Liver (tissue), 9 donors: ENCODE measurements around the gene JMJD7. TPM values are rescaled to one million over a fixed set of nuclear protein-coding genes. Genes with fewer than 3 reads are reported as not detected.

ENCODE experiments used
- DNase-seq: peaks from one replicate; pipeline ENCODE4 v3.0.0-alpha.2; 2017; ENCODE audit warnings: low spot score
- H3K27ac ChIP-seq, 2 donors: one replicate each; pipeline ENCODE4 v1.7.0; 2013; ENCODE audit warnings: inconsistent platforms in 2 of 2, low read length in 2 of 2, control low read depth in 1 of 2, low read depth in 1 of 2, mild to moderate bottlenecking in 1 of 2
- H3K27me3 ChIP-seq, 4 donors: one replicate each; pipeline versions ENCODE4 v1.6.1 to v1.7.0; 2013; ENCODE audit warnings: low read length in 3 of 4, inconsistent platforms in 1 of 4, mild to moderate bottlenecking in 1 of 4, moderate library complexity in 1 of 4; ENCODE audit not compliant: control insufficient read depth in 4 of 4, insufficient read depth in 4 of 4
- H3K36me3 ChIP-seq, 4 donors: one replicate each; pipeline versions ENCODE4 v1.6.1 to v1.7.0; 2013; ENCODE audit warnings: low read length in 3 of 4, mild to moderate bottlenecking in 3 of 4, low read depth in 1 of 4, moderate library complexity in 1 of 4; ENCODE audit not compliant: control insufficient read depth in 4 of 4, insufficient read depth in 3 of 4
- H3K4me1 ChIP-seq, 4 donors: one replicate each; pipeline versions ENCODE4 v1.6.1 to v1.7.0; 2013; ENCODE audit warnings: low read length in 3 of 4, mild to moderate bottlenecking in 3 of 4, moderate library complexity in 1 of 4; ENCODE audit not compliant: control insufficient read depth in 4 of 4, insufficient read depth in 4 of 4
- H3K4me3 ChIP-seq, 3 donors: one replicate each; pipeline versions ENCODE4 v1.6.1 to v1.7.0; 2013; ENCODE audit warnings: low read length in 3 of 3, control low read depth in 1 of 3, low read depth in 1 of 3, mild to moderate bottlenecking in 1 of 3
- H3K9ac ChIP-seq, 2 donors: one replicate each; pipeline ENCODE4 v1.7.0; 2013; ENCODE audit warnings: low read length in 2 of 2, mild to moderate bottlenecking in 2 of 2, moderate library complexity in 2 of 2, control low read depth in 1 of 2, low read depth in 1 of 2
- H3K9me3 ChIP-seq, 4 donors: one replicate each; pipeline versions ENCODE4 v1.6.1 to v1.7.0; 2013; ENCODE audit warnings: low read length in 3 of 4; ENCODE audit not compliant: control insufficient read depth in 4 of 4
- EGR1 ChIP-seq, 2 donors: IDR thresholded peaks; 2 replicates each; pipeline ENCODE4 v1.6.1; 2016 to 2018; ENCODE audit warnings: antibody characterized with exemption in 2 of 2, low read depth in 2 of 2
- FOXA2 ChIP-seq: IDR thresholded peaks from 2 replicates; pipeline ENCODE4 v1.6.1; 2016; ENCODE audit warnings: antibody characterized with exemption
- GABPA ChIP-seq, 2 donors: IDR thresholded peaks in 1 of 2; conservative IDR thresholded peaks in 1 of 2; 2 replicates each; pipeline ENCODE4 v1.6.1; 2016; ENCODE audit warnings: antibody characterized with exemption in 2 of 2, mild to moderate bottlenecking in 1 of 2, moderate library complexity in 1 of 2
- HNF4A ChIP-seq, 2 donors: conservative IDR thresholded peaks; 2 replicates each; pipeline ENCODE4 v1.6.1; 2016; ENCODE audit warnings: antibody characterized with exemption in 2 of 2, mild to moderate bottlenecking in 2 of 2
- HNF4G ChIP-seq: IDR thresholded peaks from 2 replicates; pipeline ENCODE4 v1.6.1; 2016; ENCODE audit warnings: antibody characterized with exemption
- JUND ChIP-seq, 2 donors: IDR thresholded peaks; 2 replicates each; pipeline ENCODE4 v1.6.1; 2016; ENCODE audit warnings: antibody characterized with exemption in 2 of 2
- NR2F2 ChIP-seq: IDR thresholded peaks from 2 replicates; pipeline ENCODE4 v1.6.1; 2016; ENCODE audit warnings: antibody characterized with exemption
- RAD21 ChIP-seq, 2 donors: IDR thresholded peaks; 2 replicates each; pipeline ENCODE4 v1.6.1; 2016; ENCODE audit warnings: antibody characterized with exemption in 2 of 2, mild to moderate bottlenecking in 2 of 2
- RXRA ChIP-seq, 2 donors: IDR thresholded peaks; 2 replicates each; pipeline ENCODE4 v1.6.1; 2017 to 2018; ENCODE audit warnings: antibody characterized with exemption in 2 of 2, mild to moderate bottlenecking in 1 of 2
- SP1 ChIP-seq: IDR thresholded peaks from 2 replicates; pipeline ENCODE4 v1.6.1; 2018; ENCODE audit warnings: antibody characterized with exemption, mild to moderate bottlenecking
- TAF1 ChIP-seq: conservative IDR thresholded peaks from 2 replicates; pipeline ENCODE4 v1.6.1; 2016; ENCODE audit warnings: antibody characterized with exemption, mild to moderate bottlenecking
- YY1 ChIP-seq: IDR thresholded peaks from 2 replicates; pipeline ENCODE4 v1.6.1; 2016; ENCODE audit warnings: antibody characterized with exemption, mild to moderate bottlenecking
- WGBS: extraction: QIAGEN DNeasy Blood & Tissue Kit; methylation state at CpG from one replicate; pipeline ENCODE4 v1.1.7; 2013; 5-methylcytosine and 5-hydroxymethylcytosine counted together
- polyA plus RNA-seq, 2 donors: library from polyadenylated mRNA; stranded (reverse) in 1 of 2; unstranded in 1 of 2; fragments of 200-250 nt in 1 of 2; fragments of >200 nt in 1 of 2; fragmentation: Nextera tagmentation in 1 of 2; extraction: Ambion mirVana in 1 of 2; gene quantifications; one replicate each; pipeline versions ENCODE4 v1.2.1 to v1.2.3, GENCODE V29; 2013 to 2015
- total RNA-seq, 2 donors: library from RNA; depleted of rRNA; stranded (reverse); fragments of >200 nt; gene quantifications; one replicate each; pipeline ENCODE4 v1.2.3, GENCODE V29; 2014
- TF ChIP-seq, protein P1 (sequence below): fragments of 150-350 bp; IDR thresholded peaks from 2 replicates; pipeline ENCODE4 v1.5.1; 2017; ENCODE audit warnings: improper control_type of control experiment, low read depth, low read length; ENCODE audit not compliant: missing input control
- TF ChIP-seq, protein P2 (sequence below): IDR thresholded peaks from 2 replicates; pipeline ENCODE4 v1.6.1; 2016; ENCODE audit warnings: antibody characterized with exemption
- TF ChIP-seq, protein P3 (sequence below): IDR thresholded peaks from 2 replicates; pipeline ENCODE4 v1.6.1; 2016; ENCODE audit warnings: antibody characterized with exemption
- TF ChIP-seq, protein P4 (sequence below): IDR thresholded peaks from 2 replicates; pipeline ENCODE4 v1.6.1; 2016; ENCODE audit warnings: antibody characterized with exemption
- donor health status: healthy.
- donor health status: healthy.
- donor health status: healthy.
- donor health status: healthy.
- donor health status: healthy.

JMJD7 gene
- total and polyA plus RNA-seq, 4 donors: 0.75 to 5.9 (median 5.4) TPM

GRCh38 chr15:41814534-41814933 is 13.4 kb upstream of the JMJD7 start:
- peaks cover 3 to 41% (median 12%) of the 10 kb centered on the region in 4 donors for H3K36me3 ChIP-seq
- H3K4me3 ChIP-seq: no peak overlapping the region
- H3K9ac ChIP-seq: no peak overlapping the region
- no peaks in the 10 kb centered on the region for H3K27me3 ChIP-seq
- no peak overlapping the region for H3K27ac ChIP-seq
- no peak for TF ChIP-seq RXRA (IDR thresholded peaks at IDR 0.05)
- no peak for TF ChIP-seq GABPA (IDR thresholded peaks at IDR 0.05 in 1 of 2, conservative IDR thresholded peaks at IDR 0.05 in 1 of 2)
- no peaks in the 10 kb centered on the region for H3K9me3 ChIP-seq
- WGBS: 89% methylated on average over 5 of the region's 5 CpGs
- no peak for DNase-seq
- H3K4me1 ChIP-seq: no peaks in the 10 kb centered on the region

DNA sequence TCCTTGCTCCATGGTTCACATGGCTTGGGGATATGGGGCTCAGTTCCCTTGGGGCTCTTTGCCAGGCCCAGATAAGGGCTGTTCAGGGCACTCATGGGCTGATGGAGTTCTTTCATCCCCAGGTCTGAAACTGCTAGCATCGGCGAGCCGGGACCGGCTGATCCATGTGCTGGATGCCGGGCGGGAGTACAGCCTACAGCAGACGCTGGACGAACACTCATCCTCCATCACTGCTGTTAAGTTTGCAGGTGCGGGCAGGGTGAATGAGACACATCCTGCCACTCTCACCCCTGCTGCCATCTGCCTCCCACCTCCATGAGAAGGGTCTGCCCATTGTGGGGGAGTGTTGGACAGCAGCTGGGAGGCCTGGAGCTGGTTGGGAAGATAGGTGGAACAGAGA is 11.1 kb upstream of the JMJD7 start:
- 97% methylated on average over 9 of the region's 9 CpGs for WGBS
- no peak for DNase-seq

GRCh38 chr15:41817327-41817726 is 10.6 kb upstream of the JMJD7 start:
- WGBS: 94% methylated on average over 14 of the region's 14 CpGs
- peaks cover 3 to 56% (median 14%) of the 10 kb centered on the region in 4 donors for H3K36me3 ChIP-seq
- no peaks in the 10 kb centered on the region for H3K4me1 ChIP-seq
- no peak overlapping the region for H3K27ac ChIP-seq
- no peaks in the 10 kb centered on the region for H3K9me3 ChIP-seq
- no peaks in the 10 kb centered on the region for H3K27me3 ChIP-seq
- H3K9ac ChIP-seq: no peak overlapping the region
- H3K4me3 ChIP-seq: no peak overlapping the region
- DNase-seq: no peak
- TF ChIP-seq, protein P1, sequence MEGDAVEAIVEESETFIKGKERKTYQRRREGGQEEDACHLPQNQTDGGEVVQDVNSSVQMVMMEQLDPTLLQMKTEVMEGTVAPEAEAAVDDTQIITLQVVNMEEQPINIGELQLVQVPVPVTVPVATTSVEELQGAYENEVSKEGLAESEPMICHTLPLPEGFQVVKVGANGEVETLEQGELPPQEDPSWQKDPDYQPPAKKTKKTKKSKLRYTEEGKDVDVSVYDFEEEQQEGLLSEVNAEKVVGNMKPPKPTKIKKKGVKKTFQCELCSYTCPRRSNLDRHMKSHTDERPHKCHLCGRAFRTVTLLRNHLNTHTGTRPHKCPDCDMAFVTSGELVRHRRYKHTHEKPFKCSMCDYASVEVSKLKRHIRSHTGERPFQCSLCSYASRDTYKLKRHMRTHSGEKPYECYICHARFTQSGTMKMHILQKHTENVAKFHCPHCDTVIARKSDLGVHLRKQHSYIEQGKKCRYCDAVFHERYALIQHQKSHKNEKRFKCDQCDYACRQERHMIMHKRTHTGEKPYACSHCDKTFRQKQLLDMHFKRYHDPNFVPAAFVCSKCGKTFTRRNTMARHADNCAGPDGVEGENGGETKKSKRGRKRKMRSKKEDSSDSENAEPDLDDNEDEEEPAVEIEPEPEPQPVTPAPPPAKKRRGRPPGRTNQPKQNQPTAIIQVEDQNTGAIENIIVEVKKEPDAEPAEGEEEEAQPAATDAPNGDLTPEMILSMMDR: no peak
- no peak for TF ChIP-seq FOXA2
- no peak for TF ChIP-seq RXRA (IDR thresholded peaks at IDR 0.05)
- no peak for TF ChIP-seq NR2F2
- no peak for TF ChIP-seq JUND (IDR thresholded peaks at IDR 0.05)
- TF ChIP-seq RAD21 (IDR thresholded peaks at IDR 0.05): no peak
- no peak for TF ChIP-seq YY1
- no peak for TF ChIP-seq HNF4G
- no peak for TF ChIP-seq SP1
- TF ChIP-seq, protein P2, sequence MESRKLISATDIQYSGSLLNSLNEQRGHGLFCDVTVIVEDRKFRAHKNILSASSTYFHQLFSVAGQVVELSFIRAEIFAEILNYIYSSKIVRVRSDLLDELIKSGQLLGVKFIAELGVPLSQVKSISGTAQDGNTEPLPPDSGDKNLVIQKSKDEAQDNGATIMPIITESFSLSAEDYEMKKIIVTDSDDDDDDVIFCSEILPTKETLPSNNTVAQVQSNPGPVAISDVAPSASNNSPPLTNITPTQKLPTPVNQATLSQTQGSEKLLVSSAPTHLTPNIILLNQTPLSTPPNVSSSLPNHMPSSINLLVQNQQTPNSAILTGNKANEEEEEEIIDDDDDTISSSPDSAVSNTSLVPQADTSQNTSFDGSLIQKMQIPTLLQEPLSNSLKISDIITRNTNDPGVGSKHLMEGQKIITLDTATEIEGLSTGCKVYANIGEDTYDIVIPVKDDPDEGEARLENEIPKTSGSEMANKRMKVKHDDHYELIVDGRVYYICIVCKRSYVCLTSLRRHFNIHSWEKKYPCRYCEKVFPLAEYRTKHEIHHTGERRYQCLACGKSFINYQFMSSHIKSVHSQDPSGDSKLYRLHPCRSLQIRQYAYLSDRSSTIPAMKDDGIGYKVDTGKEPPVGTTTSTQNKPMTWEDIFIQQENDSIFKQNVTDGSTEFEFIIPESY: no peak
- no peak for TF ChIP-seq EGR1 (IDR thresholded peaks at IDR 0.05; ENCODE audit: low read depth in 2 of 2)
- no peak for TF ChIP-seq GABPA (IDR thresholded peaks at IDR 0.05 in 1 of 2, conservative IDR thresholded peaks at IDR 0.05 in 1 of 2)
- TF ChIP-seq TAF1: no peak
- TF ChIP-seq, protein P3, sequence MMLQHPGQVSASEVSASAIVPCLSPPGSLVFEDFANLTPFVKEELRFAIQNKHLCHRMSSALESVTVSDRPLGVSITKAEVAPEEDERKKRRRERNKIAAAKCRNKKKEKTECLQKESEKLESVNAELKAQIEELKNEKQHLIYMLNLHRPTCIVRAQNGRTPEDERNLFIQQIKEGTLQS: no peak
- TF ChIP-seq, protein P4, sequence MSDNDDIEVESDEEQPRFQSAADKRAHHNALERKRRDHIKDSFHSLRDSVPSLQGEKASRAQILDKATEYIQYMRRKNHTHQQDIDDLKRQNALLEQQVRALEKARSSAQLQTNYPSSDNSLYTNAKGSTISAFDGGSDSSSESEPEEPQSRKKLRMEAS: no peak
- TF ChIP-seq HNF4A (conservative IDR thresholded peaks at IDR 0.05): no peak

More for the DNA sequence above, 11.1 kb upstream of the JMJD7 start:
- H3K4me1 ChIP-seq: no peaks in the 10 kb centered on the region
- H3K27me3 ChIP-seq: no peaks in the 10 kb centered on the region
- H3K4me3 ChIP-seq: no peak overlapping the region
- TF ChIP-seq EGR1 (IDR thresholded peaks at IDR 0.05; ENCODE audit: low read depth in 2 of 2) (no peak), YY1 (no peak), TAF1 (no peak), NR2F2 (no peak), GABPA (IDR thresholded peaks at IDR 0.05 in 1 of 2, conservative IDR thresholded peaks at IDR 0.05 in 1 of 2) (no peak), HNF4A (conservative IDR thresholded peaks at IDR 0.05) (no peak), JUND (IDR thresholded peaks at IDR 0.05) (no peak), RAD21 (IDR thresholded peaks at IDR 0.05) (no peak)
- TF ChIP-seq, protein P3: no peak
- TF ChIP-seq, protein P2: no peak
- peaks cover 3 to 52% (median 14%) of the 10 kb centered on the region in 4 donors for H3K36me3 ChIP-seq
- H3K9ac ChIP-seq: no peak overlapping the region
- no peaks in the 10 kb centered on the region for H3K9me3 ChIP-seq
- no peak overlapping the region for H3K27ac ChIP-seq
